ENCODE data around the gene ENO1. TPM values are rescaled to one million over a fixed set of nuclear protein-coding genes. Genes with fewer than 3 reads are reported as not detected.

ENO1 gene
- total and polyA plus RNA-seq, 9 of the 15 experiments (the other 6 are each of a cell fraction or from before 2014, with no cell fraction given) = 2,249 to 7,472 (median 2,868) TPM

GRCh38 chr1:8878698-8879463 lies 395 bp upstream of the ENO1 start (continued):
- TF ChIP-seq, protein P1, sequence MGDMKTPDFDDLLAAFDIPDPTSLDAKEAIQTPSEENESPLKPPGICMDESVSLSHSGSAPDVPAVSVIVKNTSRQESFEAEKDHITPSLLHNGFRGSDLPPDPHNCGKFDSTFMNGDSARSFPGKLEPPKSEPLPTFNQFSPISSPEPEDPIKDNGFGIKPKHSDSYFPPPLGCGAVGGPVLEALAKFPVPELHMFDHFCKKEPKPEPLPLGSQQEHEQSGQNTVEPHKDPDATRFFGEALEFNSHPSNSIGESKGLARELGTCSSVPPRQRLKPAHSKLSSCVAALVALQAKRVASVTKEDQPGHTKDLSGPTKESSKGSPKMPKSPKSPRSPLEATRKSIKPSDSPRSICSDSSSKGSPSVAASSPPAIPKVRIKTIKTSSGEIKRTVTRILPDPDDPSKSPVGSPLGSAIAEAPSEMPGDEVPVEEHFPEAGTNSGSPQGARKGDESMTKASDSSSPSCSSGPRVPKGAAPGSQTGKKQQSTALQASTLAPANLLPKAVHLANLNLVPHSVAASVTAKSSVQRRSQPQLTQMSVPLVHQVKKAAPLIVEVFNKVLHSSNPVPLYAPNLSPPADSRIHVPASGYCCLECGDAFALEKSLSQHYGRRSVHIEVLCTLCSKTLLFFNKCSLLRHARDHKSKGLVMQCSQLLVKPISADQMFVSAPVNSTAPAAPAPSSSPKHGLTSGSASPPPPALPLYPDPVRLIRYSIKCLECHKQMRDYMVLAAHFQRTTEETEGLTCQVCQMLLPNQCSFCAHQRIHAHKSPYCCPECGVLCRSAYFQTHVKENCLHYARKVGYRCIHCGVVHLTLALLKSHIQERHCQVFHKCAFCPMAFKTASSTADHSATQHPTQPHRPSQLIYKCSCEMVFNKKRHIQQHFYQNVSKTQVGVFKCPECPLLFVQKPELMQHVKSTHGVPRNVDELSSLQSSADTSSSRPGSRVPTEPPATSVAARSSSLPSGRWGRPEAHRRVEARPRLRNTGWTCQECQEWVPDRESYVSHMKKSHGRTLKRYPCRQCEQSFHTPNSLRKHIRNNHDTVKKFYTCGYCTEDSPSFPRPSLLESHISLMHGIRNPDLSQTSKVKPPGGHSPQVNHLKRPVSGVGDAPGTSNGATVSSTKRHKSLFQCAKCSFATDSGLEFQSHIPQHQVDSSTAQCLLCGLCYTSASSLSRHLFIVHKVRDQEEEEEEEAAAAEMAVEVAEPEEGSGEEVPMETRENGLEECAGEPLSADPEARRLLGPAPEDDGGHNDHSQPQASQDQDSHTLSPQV (IDR thresholded peaks at IDR 0.05) = peak; percentile 98
- peak; percentile 88 for TF ChIP-seq RNF2 (IDR thresholded peaks at IDR 0.05)
- TF ChIP-seq USF1 (CRISPR knock-in tag; IDR thresholded peaks at IDR 0.05) = peak; percentile 79
- TF ChIP-seq, protein P2, sequence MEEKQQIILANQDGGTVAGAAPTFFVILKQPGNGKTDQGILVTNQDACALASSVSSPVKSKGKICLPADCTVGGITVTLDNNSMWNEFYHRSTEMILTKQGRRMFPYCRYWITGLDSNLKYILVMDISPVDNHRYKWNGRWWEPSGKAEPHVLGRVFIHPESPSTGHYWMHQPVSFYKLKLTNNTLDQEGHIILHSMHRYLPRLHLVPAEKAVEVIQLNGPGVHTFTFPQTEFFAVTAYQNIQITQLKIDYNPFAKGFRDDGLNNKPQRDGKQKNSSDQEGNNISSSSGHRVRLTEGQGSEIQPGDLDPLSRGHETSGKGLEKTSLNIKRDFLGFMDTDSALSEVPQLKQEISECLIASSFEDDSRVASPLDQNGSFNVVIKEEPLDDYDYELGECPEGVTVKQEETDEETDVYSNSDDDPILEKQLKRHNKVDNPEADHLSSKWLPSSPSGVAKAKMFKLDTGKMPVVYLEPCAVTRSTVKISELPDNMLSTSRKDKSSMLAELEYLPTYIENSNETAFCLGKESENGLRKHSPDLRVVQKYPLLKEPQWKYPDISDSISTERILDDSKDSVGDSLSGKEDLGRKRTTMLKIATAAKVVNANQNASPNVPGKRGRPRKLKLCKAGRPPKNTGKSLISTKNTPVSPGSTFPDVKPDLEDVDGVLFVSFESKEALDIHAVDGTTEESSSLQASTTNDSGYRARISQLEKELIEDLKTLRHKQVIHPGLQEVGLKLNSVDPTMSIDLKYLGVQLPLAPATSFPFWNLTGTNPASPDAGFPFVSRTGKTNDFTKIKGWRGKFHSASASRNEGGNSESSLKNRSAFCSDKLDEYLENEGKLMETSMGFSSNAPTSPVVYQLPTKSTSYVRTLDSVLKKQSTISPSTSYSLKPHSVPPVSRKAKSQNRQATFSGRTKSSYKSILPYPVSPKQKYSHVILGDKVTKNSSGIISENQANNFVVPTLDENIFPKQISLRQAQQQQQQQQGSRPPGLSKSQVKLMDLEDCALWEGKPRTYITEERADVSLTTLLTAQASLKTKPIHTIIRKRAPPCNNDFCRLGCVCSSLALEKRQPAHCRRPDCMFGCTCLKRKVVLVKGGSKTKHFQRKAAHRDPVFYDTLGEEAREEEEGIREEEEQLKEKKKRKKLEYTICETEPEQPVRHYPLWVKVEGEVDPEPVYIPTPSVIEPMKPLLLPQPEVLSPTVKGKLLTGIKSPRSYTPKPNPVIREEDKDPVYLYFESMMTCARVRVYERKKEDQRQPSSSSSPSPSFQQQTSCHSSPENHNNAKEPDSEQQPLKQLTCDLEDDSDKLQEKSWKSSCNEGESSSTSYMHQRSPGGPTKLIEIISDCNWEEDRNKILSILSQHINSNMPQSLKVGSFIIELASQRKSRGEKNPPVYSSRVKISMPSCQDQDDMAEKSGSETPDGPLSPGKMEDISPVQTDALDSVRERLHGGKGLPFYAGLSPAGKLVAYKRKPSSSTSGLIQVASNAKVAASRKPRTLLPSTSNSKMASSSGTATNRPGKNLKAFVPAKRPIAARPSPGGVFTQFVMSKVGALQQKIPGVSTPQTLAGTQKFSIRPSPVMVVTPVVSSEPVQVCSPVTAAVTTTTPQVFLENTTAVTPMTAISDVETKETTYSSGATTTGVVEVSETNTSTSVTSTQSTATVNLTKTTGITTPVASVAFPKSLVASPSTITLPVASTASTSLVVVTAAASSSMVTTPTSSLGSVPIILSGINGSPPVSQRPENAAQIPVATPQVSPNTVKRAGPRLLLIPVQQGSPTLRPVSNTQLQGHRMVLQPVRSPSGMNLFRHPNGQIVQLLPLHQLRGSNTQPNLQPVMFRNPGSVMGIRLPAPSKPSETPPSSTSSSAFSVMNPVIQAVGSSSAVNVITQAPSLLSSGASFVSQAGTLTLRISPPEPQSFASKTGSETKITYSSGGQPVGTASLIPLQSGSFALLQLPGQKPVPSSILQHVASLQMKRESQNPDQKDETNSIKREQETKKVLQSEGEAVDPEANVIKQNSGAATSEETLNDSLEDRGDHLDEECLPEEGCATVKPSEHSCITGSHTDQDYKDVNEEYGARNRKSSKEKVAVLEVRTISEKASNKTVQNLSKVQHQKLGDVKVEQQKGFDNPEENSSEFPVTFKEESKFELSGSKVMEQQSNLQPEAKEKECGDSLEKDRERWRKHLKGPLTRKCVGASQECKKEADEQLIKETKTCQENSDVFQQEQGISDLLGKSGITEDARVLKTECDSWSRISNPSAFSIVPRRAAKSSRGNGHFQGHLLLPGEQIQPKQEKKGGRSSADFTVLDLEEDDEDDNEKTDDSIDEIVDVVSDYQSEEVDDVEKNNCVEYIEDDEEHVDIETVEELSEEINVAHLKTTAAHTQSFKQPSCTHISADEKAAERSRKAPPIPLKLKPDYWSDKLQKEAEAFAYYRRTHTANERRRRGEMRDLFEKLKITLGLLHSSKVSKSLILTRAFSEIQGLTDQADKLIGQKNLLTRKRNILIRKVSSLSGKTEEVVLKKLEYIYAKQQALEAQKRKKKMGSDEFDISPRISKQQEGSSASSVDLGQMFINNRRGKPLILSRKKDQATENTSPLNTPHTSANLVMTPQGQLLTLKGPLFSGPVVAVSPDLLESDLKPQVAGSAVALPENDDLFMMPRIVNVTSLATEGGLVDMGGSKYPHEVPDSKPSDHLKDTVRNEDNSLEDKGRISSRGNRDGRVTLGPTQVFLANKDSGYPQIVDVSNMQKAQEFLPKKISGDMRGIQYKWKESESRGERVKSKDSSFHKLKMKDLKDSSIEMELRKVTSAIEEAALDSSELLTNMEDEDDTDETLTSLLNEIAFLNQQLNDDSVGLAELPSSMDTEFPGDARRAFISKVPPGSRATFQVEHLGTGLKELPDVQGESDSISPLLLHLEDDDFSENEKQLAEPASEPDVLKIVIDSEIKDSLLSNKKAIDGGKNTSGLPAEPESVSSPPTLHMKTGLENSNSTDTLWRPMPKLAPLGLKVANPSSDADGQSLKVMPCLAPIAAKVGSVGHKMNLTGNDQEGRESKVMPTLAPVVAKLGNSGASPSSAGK (IDR thresholded peaks at IDR 0.05) = peak; percentile 99
- peak; percentile 63; the same call in 1 of the 2 replicates for TF ChIP-seq ZNF280B (CRISPR knock-in tag; IDR thresholded peaks at IDR 0.05)
- TF ChIP-seq FOS (IDR thresholded peaks at IDR 0.05; ENCODE audit: extremely low read depth, insufficient read length) = peak; percentile 88
- peak; percentile 94 for TF ChIP-seq ESRRA (IDR thresholded peaks at IDR 0.05; ENCODE audit: borderline replicate concordance, low read depth)
- peak; percentile 91 for TF ChIP-seq SP2 (IDR thresholded peaks at IDR 0.05; ENCODE audit: extremely low read depth, low read depth, low read length, poor library complexity, severe bottlenecking)
